Mesenchymal stem cell (in vitro differentiated cells and primary cell): ENCODE data around the gene YAP1.

Experiments
- DNase-seq: peaks from one replicate; pipeline ENCODE4 v3.0.0-alpha.2; 2013
- H2AFZ ChIP-seq: one replicate; pipeline ENCODE4 v1.6.1; 2013; ENCODE audit warnings: low read depth, mild to moderate bottlenecking, control low read depth, inconsistent platforms, low read length, moderate library complexity
- H2AK5ac ChIP-seq: 2 replicates; pipeline ENCODE4 v1.6.1; 2013; ENCODE audit warnings: low read length, moderate library complexity, mild to moderate bottlenecking, inconsistent platforms; ENCODE audit not compliant: severe bottlenecking
- H2BK120ac ChIP-seq: one replicate; pipeline ENCODE4 v1.6.1; 2013; ENCODE audit warnings: low read depth, mild to moderate bottlenecking, inconsistent platforms, low read length, moderate library complexity
- H2BK12ac ChIP-seq, 2 experiments: one replicate each; pipeline ENCODE4 v1.6.1; 2013; ENCODE audit warnings: inconsistent platforms in 2 of 2, low read length in 2 of 2, mild to moderate bottlenecking in 2 of 2, moderate library complexity in 2 of 2, control low read depth in 1 of 2
- H2BK15ac ChIP-seq: one replicate; pipeline ENCODE4 v1.6.1; 2013; ENCODE audit warnings: mild to moderate bottlenecking, low read depth, inconsistent platforms; ENCODE audit not compliant: poor library complexity, severe bottlenecking
- H2BK5ac ChIP-seq: 2 replicates; pipeline ENCODE4 v1.6.1; 2013; ENCODE audit warnings: low read depth, mild to moderate bottlenecking, low read length, control low read depth, inconsistent platforms; ENCODE audit not compliant: poor library complexity, severe bottlenecking
- H3K14ac ChIP-seq, 2 experiments: one replicate each; pipeline ENCODE4 v1.6.1; 2013; ENCODE audit warnings: inconsistent platforms in 2 of 2, low read length in 2 of 2, control low read depth in 1 of 2, mild to moderate bottlenecking in 1 of 2, moderate library complexity in 1 of 2
- H3K18ac ChIP-seq, 2 experiments: one replicate each; pipeline ENCODE4 v1.6.1; 2013; ENCODE audit warnings: inconsistent platforms in 2 of 2, low read length in 2 of 2, control low read depth in 1 of 2, low read depth in 1 of 2, mild to moderate bottlenecking in 1 of 2
- H3K23ac ChIP-seq, 2 experiments: one replicate each; pipeline ENCODE4 v1.6.1; 2013; ENCODE audit warnings: inconsistent platforms in 2 of 2, low read length in 2 of 2, mild to moderate bottlenecking in 2 of 2, moderate library complexity in 2 of 2, control low read depth in 1 of 2
- H3K27ac ChIP-seq: 2 replicates; pipeline ENCODE4 v1.5.1; 2013; ENCODE audit warnings: mild to moderate bottlenecking, moderate library complexity, low read length, control low read depth, inconsistent platforms; ENCODE audit not compliant: poor library complexity, severe bottlenecking
- H3K27me3 ChIP-seq, 2 experiments: 2 replicates each; pipeline versions ENCODE4 v1.6.1 to v1.7.0; 2013; ENCODE audit warnings: low read length in 2 of 2, mild to moderate bottlenecking in 2 of 2, moderate library complexity in 2 of 2, control low read depth in 1 of 2, inconsistent platforms in 1 of 2; ENCODE audit not compliant: control insufficient read depth in 1 of 2, insufficient read depth in 1 of 2
- H3K36me3 ChIP-seq, 2 experiments: 2 replicates each; pipeline versions ENCODE4 v1.6.1 to v1.7.0; 2013; ENCODE audit warnings: low read length in 2 of 2, control low read depth in 1 of 2, inconsistent platforms in 1 of 2, low read depth in 1 of 2, mild to moderate bottlenecking in 1 of 2; ENCODE audit not compliant: insufficient read depth in 2 of 2, control insufficient read depth in 1 of 2
- H3K4ac ChIP-seq, 2 experiments: one replicate each; pipeline ENCODE4 v1.6.1; 2013; ENCODE audit warnings: inconsistent platforms in 2 of 2, low read length in 2 of 2, mild to moderate bottlenecking in 2 of 2, moderate library complexity in 2 of 2, control low read depth in 1 of 2, low read depth in 1 of 2
- H3K4me1 ChIP-seq: 2 replicates; pipeline ENCODE4 v1.6.1; 2013; ENCODE audit warnings: low read depth, low read length, control low read depth; ENCODE audit not compliant: control insufficient read depth, insufficient read depth
- H3K4me2 ChIP-seq: 2 replicates; pipeline ENCODE4 v1.6.1; 2013; ENCODE audit warnings: low read length, mild to moderate bottlenecking, inconsistent platforms; ENCODE audit not compliant: poor library complexity, severe bottlenecking
- H3K4me3 ChIP-seq, 2 experiments: 2 replicates each; pipeline versions ENCODE4 v1.5.1 to v1.7.0; 2013; ENCODE audit warnings: low read length in 2 of 2, mild to moderate bottlenecking in 2 of 2, control low read depth in 1 of 2, low read depth in 1 of 2; ENCODE audit not compliant: insufficient read depth in 1 of 2
- H3K79me1 ChIP-seq: replicated peaks from 2 replicates; pipeline ENCODE4 v1.6.1; 2013; ENCODE audit warnings: mild to moderate bottlenecking, control low read depth, low read length, inconsistent platforms; ENCODE audit not compliant: poor library complexity, severe bottlenecking
- H3K9ac ChIP-seq: 2 replicates; pipeline ENCODE4 v1.7.0; 2013; ENCODE audit warnings: mild to moderate bottlenecking, low read length, moderate library complexity
- H3K9me3 ChIP-seq: 2 replicates; pipeline ENCODE4 v1.7.0; 2013; ENCODE audit warnings: mild to moderate bottlenecking, low read length; ENCODE audit not compliant: control insufficient read depth
- H4K8ac ChIP-seq: one replicate; pipeline ENCODE4 v1.6.1; 2013; ENCODE audit warnings: inconsistent platforms, mild to moderate bottlenecking, low read length, moderate library complexity
- H4K91ac ChIP-seq: one replicate; pipeline ENCODE4 v1.6.1; 2013; ENCODE audit warnings: mild to moderate bottlenecking, low read length, inconsistent platforms
- WGBS: methylation state at CpG from one replicate; pipeline ENCODE4 v1.1.7; 2013; ENCODE audit warnings: mixed read lengths; 5-methylcytosine and 5-hydroxymethylcytosine counted together

The YAP1 gene

DNA sequence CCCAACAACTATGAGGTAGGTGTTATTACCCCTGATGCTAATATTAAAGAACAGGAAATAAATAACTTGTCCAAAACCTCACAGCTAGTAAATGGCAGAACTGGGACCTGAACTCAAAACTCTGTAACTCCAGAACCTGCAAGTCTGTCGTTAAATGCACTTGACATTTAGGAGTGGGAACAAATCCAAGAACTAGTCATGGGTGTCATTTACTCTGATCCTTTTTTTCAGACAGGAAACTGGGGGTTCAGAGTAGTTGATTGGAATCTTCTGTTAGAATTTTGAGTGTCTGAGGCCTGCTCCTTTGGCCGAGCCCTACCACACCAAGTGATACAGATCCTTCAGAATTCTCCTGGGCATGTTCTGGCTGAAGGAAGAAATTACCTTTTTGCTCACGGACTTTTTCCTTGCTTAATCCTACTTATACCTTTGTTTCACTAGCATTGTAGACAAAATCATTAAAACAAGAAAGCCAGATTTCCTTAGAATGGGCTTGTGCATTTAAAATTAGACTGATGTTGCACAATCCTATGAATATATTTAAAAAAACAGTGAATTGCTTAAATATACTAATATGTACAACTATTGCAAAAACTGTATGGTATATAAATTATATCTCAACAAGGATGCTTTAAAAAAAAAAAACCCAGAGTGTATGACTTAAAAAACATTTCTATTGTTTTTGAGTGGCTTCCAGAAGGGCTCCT lies 1.4 kb upstream of the YAP1 start:
- WGBS, result 84% methylated on average over 3 of the region's 3 CpGs

DNA sequence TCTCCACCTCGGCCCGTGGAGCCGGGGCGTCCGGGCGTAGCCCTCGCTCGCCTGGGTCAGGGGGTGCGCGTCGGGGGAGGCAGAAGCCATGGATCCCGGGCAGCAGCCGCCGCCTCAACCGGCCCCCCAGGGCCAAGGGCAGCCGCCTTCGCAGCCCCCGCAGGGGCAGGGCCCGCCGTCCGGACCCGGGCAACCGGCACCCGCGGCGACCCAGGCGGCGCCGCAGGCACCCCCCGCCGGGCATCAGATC lies 439 bp downstream of the YAP1 start:
- no peaks in the 10 kb centered on the region for H3K9me3 ChIP-seq
- peak overlapping the region; percentile 99 to 100 for H3K23ac ChIP-seq
- H3K79me1 ChIP-seq, result peaks cover 2% of the 10 kb centered on the region
- peaks cover 0 to 16% of the 10 kb centered on the region in 2 experiments for H3K36me3 ChIP-seq
- H3K27ac ChIP-seq, result peak overlapping the region; percentile 99
- peak overlapping the region; percentile 100 for H2BK15ac ChIP-seq
- H2AK5ac ChIP-seq, result peak overlapping the region; percentile 80
- peak overlapping the region; percentile 96 for H4K8ac ChIP-seq
- under 1% methylated on average over 31 of the region's 31 CpGs for WGBS
- peak overlapping the region; percentile 99 for H2BK5ac ChIP-seq
- H4K91ac ChIP-seq, result peak overlapping the region; percentile 100
- H3K4me3 ChIP-seq, result peak overlapping the region; percentile 82 to 96
- H3K27me3 ChIP-seq, result no peaks in the 10 kb centered on the region
- H3K4me1 ChIP-seq, result no peaks in the 10 kb centered on the region
- H3K4me2 ChIP-seq, result peak overlapping the region; percentile 7
- DNase-seq, result no peak
- peak overlapping the region; percentile 98 for H2BK120ac ChIP-seq
- peak overlapping the region; percentile 99 for H3K9ac ChIP-seq
- peak overlapping the region in 1 of 2 experiments; percentile 85 for H2BK12ac ChIP-seq
- H2AFZ ChIP-seq, result no peak overlapping the region
- peak overlapping the region; percentile 97 to 100 for H3K4ac ChIP-seq
- H3K18ac ChIP-seq, result peak overlapping the region; percentile 98 to 99
- peak overlapping the region; percentile 95 to 100 for H3K14ac ChIP-seq

More for the DNA sequence above, 1.4 kb upstream of the YAP1 start:
- H4K8ac ChIP-seq, result no peak overlapping the region
- no peak overlapping the region for H3K23ac ChIP-seq
- peak overlapping the region in 1 of 2 experiments; percentile 82 for H3K4me3 ChIP-seq
- no peaks in the 10 kb centered on the region for H3K36me3 ChIP-seq
- no peak overlapping the region for H3K18ac ChIP-seq
- H3K27me3 ChIP-seq, result no peaks in the 10 kb centered on the region
- no peak overlapping the region for H2BK120ac ChIP-seq
- H3K4ac ChIP-seq, result no peak overlapping the region
- H2AFZ ChIP-seq, result no peak overlapping the region
- H3K4me1 ChIP-seq, result no peaks in the 10 kb centered on the region
- no peak overlapping the region for H2AK5ac ChIP-seq
- H2BK15ac ChIP-seq, result no peak overlapping the region
- H3K9ac ChIP-seq, result peak overlapping the region; percentile 99
- H3K14ac ChIP-seq, result no peak overlapping the region
- no peak for DNase-seq
- no peak overlapping the region for H2BK5ac ChIP-seq
- no peak overlapping the region for H2BK12ac ChIP-seq
- H3K27ac ChIP-seq, result peak overlapping the region; percentile 97
- H3K4me2 ChIP-seq, result peak overlapping the region; percentile 35
- H3K9me3 ChIP-seq, result no peaks in the 10 kb centered on the region
- peaks cover 2% of the 10 kb centered on the region for H3K79me1 ChIP-seq
- no peak overlapping the region for H4K91ac ChIP-seq

DNA sequence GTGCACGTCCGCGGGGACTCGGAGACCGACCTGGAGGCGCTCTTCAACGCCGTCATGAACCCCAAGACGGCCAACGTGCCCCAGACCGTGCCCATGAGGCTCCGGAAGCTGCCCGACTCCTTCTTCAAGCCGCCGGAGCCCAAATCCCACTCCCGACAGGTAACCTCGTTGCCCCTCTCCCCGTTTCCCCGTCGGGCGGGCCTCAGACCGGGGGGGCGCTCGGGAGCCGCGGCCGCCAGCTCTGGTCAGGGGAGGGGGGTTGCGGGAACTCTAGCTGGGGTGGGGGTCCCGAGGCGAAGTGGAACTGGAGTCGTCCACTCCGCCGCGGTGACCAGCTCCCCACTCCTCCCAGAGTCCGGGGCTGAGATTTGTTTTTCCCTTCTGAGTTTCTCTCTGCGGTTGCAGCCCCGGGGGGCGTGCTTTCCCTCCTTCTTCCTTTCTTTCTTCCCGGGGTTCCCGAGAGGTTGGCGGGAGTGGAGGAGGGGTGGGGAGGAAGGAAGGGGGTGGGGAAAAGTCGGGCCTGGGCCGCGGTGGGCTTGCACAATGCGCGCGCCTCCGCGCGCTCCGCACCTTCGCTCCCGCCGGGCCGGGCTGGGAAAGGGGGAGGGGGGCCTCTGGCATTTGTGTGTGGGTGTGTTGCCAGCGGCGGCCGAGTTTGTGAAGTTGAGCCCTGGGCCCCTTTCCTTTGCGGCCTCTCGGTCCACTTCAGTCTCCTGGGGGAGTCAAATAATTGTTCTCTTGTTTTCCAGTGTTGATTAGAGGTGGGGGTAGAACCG lies 952 bp downstream of the YAP1 start:
- no peaks in the 10 kb centered on the region for H3K27me3 ChIP-seq
- H2BK15ac ChIP-seq, result peak overlapping the region; percentile 100
- H3K9ac ChIP-seq, result peak overlapping the region; percentile 99
- peaks cover 0 to 21% of the 10 kb centered on the region in 2 experiments for H3K36me3 ChIP-seq
- H2BK5ac ChIP-seq, result peak overlapping the region; percentile 99
- no peaks in the 10 kb centered on the region for H3K4me1 ChIP-seq
- peak overlapping the region; percentile 98 for H2BK120ac ChIP-seq
- no peaks in the 10 kb centered on the region for H3K9me3 ChIP-seq
- peak overlapping the region; percentile 100 for H4K91ac ChIP-seq
- no peak overlapping the region for H2AFZ ChIP-seq
- H3K4ac ChIP-seq, result peak overlapping the region; percentile 97 to 100
- H2AK5ac ChIP-seq, result peak overlapping the region; percentile 81
- H3K79me1 ChIP-seq, result peaks cover 2% of the 10 kb centered on the region
- peak overlapping the region; percentile 95 to 100 for H3K14ac ChIP-seq
- WGBS, result 0% methylated on average over 27 of the region's 61 CpGs
- H2BK12ac ChIP-seq, result peak overlapping the region in 1 of 2 experiments; percentile 85
- DNase-seq, result peak; percentile 88
- peak overlapping the region; percentile 98 to 99 for H3K18ac ChIP-seq
- H4K8ac ChIP-seq, result peak overlapping the region; percentile 96
- H3K27ac ChIP-seq, result peak overlapping the region; percentile 99
- peak overlapping the region; percentile 99 to 100 for H3K23ac ChIP-seq
- peak overlapping the region; percentile 82 to 96 for H3K4me3 ChIP-seq
- H3K4me2 ChIP-seq, result peak overlapping the region; percentile 23
